MM.1S (cell line): ENCODE results near the gene ENOX2.

Experiments used
- CTCF ChIP-seq: fragments of 300-600 bp; sonication (generic); IDR thresholded peaks from 2 replicates; pipeline ENCODE4 v1.5.1; 2016; ENCODE audit warnings: antibody characterized with exemption, low read length, mixed read lengths
- EZH2phosphoT487 ChIP-seq: fragments of 300-600 bp; sonication (generic); IDR thresholded peaks from 2 replicates; pipeline ENCODE4 v1.6.1; 2018; ENCODE audit warnings: antibody characterized with exemption, low read length

DNA sequence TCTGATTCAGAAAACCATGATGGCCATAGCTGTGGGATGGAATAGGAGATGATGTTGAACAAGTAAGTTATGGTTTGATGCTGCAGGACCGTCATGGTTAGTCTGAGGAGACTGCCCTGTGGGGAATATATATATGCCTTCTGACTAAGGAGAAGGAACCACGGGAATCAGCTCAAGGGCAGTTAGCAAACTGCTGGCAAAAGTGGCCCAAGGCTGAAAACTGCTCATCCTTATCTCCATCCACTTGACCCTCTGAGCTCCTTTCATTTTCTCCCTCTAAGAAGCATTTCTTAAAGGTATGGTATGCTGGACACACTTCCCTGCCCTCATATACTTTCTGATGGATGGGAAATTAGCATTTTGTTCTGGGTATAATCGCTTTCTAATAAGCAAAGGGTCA lies 161.9 kb downstream of the ENOX2 start:
- TF ChIP-seq EZH2phosphoT487 = no peak
- no peak for TF ChIP-seq CTCF
